Measurements from ENCODE around the gene CLMP. TPM values are rescaled to one million over a fixed set of nuclear protein-coding genes. Genes with fewer than 3 reads are reported as not detected.
A peak's percentile ranks its signal among the peaks of the same experiment; 100 is the strongest.

CLMP gene
- total and polyA plus RNA-seq, 9 donors = 12.7 to 27.4 (median 17.5) TPM

DNA sequence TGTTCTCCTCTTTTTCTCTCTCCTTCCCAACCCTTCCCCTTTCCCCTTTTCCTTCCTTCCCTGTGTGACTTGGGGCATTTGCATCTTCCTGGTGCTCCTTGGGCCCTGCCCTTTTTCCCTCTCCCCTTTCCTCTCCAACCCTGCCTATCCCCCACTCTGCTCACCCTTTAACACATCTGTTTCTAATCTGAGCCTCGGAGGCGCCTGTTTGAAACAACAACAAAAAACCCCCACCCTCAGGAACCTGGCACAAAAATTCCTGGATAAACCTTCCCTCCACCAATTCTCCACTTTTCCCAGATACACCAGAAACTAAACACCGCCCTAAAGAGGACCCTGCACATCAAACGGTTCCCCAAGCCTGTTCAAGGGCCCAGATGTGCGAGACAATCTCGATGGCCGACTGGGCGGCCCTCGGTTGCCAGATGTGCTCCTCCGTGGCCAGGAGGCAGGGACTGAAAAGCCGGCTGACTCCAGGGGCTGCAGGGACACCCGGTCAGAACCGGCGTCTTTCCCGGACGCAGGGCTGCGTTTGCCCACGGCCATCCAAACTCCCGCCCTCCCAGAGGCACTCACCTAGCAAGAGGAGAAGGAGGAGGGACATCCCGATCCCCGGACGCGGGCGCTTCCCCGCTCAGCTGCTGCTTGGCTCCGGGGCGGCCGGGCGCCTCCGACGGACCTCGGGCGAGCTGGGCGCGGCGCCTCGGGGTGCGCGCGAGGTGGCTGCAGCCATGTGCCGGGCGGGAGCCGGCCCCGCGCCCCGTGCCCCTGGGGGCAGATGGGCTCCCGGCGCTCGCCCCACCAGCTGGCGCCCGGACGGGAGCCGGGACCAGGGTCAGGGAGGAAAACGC is 486 bp downstream of the CLMP start:
- WGBS (ENCODE audit: insufficient coverage) = under 1% methylated on average over 44 of the region's 54 CpGs
- peak overlapping the region; percentile 56 for H3K4me3 ChIP-seq (ENCODE audit: low read length)
- H3K27ac ChIP-seq (ENCODE audit: low read length) = peak overlapping the region; percentile 85
- H3K9me3 ChIP-seq (replicated peaks; ENCODE audit: control insufficient read depth, low read depth, low read length) = no peaks in the 10 kb centered on the region
- peaks cover 50% of the 10 kb centered on the region for H3K27me3 ChIP-seq (ENCODE audit: control insufficient read depth, insufficient read depth, low read length)
- H3K36me3 ChIP-seq (ENCODE audit: control insufficient read depth, insufficient read depth, low read length) = no peaks in the 10 kb centered on the region
- DNase-seq = peak; percentile 62
- peaks cover 24% of the 10 kb centered on the region for H3K4me1 ChIP-seq (ENCODE audit: control insufficient read depth, insufficient read depth, low read length)

DNA sequence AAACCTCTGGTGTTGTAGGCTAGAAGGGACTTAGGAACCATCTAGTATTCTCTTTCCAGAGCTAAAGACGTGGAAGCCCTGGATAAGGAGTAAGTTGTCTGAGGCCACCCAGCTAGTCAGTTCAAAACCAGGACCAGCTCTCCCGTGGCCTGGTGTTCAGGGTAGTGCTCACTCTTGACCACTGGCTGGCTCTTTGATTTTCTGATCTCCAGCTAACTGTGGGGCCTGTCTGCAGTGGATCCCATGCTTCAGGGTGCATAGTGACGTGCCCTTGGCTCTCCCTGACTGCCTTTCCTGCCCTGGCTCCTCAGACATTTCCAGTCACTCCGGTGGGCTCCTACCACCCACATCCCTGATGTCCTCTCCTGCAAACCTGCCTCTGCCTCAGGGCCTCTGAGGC is 1.3 kb downstream of the CLMP start:
- Histone ChIP-seq H3K27me3 (ENCODE audit: control insufficient read depth, insufficient read depth, low read length) (peaks cover 50% of the 10 kb centered on the region), H3K9me3 (replicated peaks; ENCODE audit: control insufficient read depth, low read depth, low read length) (no peaks in the 10 kb centered on the region), H3K27ac (ENCODE audit: low read length) (peak overlapping the region; percentile 85), H3K4me3 (ENCODE audit: low read length) (peak overlapping the region; percentile 56), H3K36me3 (ENCODE audit: control insufficient read depth, insufficient read depth, low read length) (no peaks in the 10 kb centered on the region), H3K4me1 (ENCODE audit: control insufficient read depth, insufficient read depth, low read length) (peaks cover 26% of the 10 kb centered on the region)
- no peak for DNase-seq
- 35% methylated on average over 4 of the region's 4 CpGs for WGBS (ENCODE audit: insufficient coverage)

DNA sequence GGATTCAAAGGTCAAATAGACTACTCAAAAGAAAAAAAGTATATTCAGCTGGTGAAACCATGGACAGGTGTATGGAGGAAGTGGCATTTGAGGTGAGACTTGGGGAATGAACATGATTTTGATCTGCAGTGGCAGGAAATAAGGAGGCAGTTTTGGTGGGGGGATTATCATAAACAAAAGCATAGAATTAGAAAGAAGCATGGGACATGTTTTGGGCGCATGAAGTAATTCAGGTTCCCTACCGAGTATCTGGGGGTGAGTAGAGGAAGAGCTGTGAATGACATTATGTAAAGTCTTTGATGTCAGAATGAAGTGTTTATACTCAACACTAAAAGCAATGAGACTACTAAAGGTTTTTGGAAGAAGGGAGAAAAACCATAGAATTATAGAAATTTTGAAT is 3.1 kb downstream of the CLMP start:
- DNase-seq = no peak
- no peak overlapping the region for H3K27ac ChIP-seq (ENCODE audit: low read length)
- no peaks in the 10 kb centered on the region for H3K9me3 ChIP-seq (replicated peaks; ENCODE audit: control insufficient read depth, low read depth, low read length)
- H3K36me3 ChIP-seq (ENCODE audit: control insufficient read depth, insufficient read depth, low read length) = no peaks in the 10 kb centered on the region
- no peak overlapping the region for H3K4me3 ChIP-seq (ENCODE audit: low read length)
- peaks cover 36% of the 10 kb centered on the region for H3K4me1 ChIP-seq (ENCODE audit: control insufficient read depth, insufficient read depth, low read length)
- H3K27me3 ChIP-seq (ENCODE audit: control insufficient read depth, insufficient read depth, low read length) = peaks cover 43% of the 10 kb centered on the region
- WGBS (ENCODE audit: insufficient coverage) = no CpG with 5 or more reads among the region's 2 CpGs

DNA sequence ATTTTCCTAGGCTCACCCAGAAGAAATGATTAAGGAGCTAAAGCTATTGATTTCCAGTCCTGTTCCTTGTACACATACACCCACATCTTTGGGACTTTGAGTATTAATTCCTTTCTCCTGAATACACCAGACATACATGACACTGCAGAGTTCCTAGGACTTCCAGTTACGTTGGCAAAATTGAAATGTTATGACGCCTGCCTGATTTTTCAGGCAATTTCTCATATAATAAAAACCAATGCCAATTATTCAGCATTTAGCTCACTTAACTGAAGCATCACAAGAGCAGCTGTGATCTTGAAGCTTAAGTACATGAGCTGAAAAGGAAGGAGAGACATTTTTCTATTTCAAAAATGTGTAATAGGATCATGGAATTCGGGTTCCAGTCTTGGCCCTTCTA is 4.5 kb downstream of the CLMP start:
- DNase-seq = no peak
- Histone ChIP-seq H3K4me1 (ENCODE audit: control insufficient read depth, insufficient read depth, low read length) (peaks cover 28% of the 10 kb centered on the region), H3K4me3 (ENCODE audit: low read length) (no peak overlapping the region), H3K9me3 (replicated peaks; ENCODE audit: control insufficient read depth, low read depth, low read length) (no peaks in the 10 kb centered on the region), H3K36me3 (ENCODE audit: control insufficient read depth, insufficient read depth, low read length) (no peaks in the 10 kb centered on the region), H3K27me3 (ENCODE audit: control insufficient read depth, insufficient read depth, low read length) (peaks cover 40% of the 10 kb centered on the region), H3K27ac (ENCODE audit: low read length) (no peak overlapping the region)
- WGBS (ENCODE audit: insufficient coverage) = no CpG with 5 or more reads among the region's 3 CpGs

DNA sequence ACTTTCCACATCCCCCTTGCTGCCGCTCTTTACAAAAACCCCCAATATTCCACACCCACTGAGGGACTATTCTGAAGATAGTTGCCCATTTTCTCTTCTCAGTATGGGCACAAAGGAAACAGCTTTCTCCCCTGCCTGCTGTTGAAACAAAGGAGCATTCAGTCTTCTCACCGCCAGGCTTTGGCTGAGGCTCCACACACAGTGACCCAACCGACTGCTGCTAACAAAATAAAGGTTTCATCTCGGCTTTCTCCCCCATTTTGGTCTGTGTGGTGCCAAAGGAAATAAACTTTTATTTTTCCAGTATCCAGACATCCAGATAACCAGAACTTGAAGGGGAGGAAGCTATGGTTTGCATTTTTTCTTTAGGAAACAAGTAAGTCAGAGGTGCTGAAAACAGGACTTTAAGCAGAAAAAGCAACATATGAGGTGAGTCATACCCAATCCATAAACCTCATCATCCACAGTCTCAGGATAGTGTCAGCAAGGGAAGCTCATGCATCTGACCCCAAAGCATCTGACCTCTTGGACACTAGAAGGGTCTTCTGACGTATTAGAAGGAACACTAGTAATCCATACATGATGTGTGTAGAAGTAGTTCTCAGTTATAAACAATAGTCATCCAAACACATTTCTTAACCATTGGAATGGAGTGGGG is 6.4 kb downstream of the CLMP start:
- H3K27me3 ChIP-seq (ENCODE audit: control insufficient read depth, insufficient read depth, low read length) = peaks cover 31% of the 10 kb centered on the region
- WGBS (ENCODE audit: insufficient coverage) = 14% methylated on average over 2 of the region's 5 CpGs
- H3K36me3 ChIP-seq (ENCODE audit: control insufficient read depth, insufficient read depth, low read length) = no peaks in the 10 kb centered on the region
- peak; percentile 57 for DNase-seq
- peaks cover 15% of the 10 kb centered on the region for H3K4me1 ChIP-seq (ENCODE audit: control insufficient read depth, insufficient read depth, low read length)
- no peak overlapping the region for H3K4me3 ChIP-seq (ENCODE audit: low read length)
- no peaks in the 10 kb centered on the region for H3K9me3 ChIP-seq (replicated peaks; ENCODE audit: control insufficient read depth, low read depth, low read length)
- H3K27ac ChIP-seq (ENCODE audit: low read length) = no peak overlapping the region

DNA sequence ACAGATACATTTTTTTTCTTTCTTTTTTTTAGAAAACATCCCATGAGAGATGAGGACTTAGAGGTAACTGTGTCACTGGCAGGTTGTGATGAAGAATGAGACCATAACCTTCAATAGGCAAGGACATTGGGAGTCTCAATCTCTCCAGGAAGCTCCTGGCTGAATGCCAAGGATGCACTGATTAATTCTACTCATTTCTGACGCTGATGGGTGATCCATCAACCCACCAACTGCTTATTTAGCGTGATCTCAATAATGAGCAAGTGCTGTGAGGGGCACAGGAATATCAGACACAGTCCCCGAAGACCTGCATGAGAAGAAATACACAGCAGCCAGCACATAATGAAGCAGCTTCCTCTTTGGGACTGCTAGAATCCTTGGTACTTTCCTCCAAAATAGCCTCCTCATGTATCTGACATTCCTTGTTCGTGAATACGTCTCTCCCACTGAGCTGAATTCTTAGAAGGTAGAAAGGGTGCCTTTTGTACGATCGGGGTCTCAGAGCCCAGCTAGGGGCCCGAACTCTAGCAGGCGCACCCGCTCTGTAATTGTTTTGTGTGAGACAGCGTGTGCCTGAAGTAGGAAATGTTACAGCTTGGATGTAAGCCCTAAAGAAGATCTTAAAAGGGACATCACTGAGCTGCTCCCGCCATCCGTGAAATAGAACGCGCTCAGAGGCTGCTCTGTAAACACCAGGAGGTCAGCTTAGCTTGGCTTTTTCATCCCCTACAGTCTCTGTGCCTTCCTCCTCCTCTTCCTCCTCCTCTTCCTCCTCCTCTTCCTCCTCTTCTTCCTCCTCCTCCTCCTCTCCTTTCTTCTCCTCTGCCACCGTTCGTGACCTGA is 7.2 kb downstream of the CLMP start:
- H3K36me3 ChIP-seq (ENCODE audit: control insufficient read depth, insufficient read depth, low read length) = no peaks in the 10 kb centered on the region
- peaks cover 24% of the 10 kb centered on the region for H3K27me3 ChIP-seq (ENCODE audit: control insufficient read depth, insufficient read depth, low read length)
- H3K9me3 ChIP-seq (replicated peaks; ENCODE audit: control insufficient read depth, low read depth, low read length) = no peaks in the 10 kb centered on the region
- H3K4me1 ChIP-seq (ENCODE audit: control insufficient read depth, insufficient read depth, low read length) = peaks cover 12% of the 10 kb centered on the region
- DNase-seq = peak; percentile 52
- 34% methylated on average over 17 of the region's 17 CpGs for whole genome bisulfite sequencing (ENCODE audit: insufficient coverage)
- H3K4me3 ChIP-seq (ENCODE audit: low read length) = no peak overlapping the region
- H3K27ac ChIP-seq (ENCODE audit: low read length) = no peak overlapping the region

DNA sequence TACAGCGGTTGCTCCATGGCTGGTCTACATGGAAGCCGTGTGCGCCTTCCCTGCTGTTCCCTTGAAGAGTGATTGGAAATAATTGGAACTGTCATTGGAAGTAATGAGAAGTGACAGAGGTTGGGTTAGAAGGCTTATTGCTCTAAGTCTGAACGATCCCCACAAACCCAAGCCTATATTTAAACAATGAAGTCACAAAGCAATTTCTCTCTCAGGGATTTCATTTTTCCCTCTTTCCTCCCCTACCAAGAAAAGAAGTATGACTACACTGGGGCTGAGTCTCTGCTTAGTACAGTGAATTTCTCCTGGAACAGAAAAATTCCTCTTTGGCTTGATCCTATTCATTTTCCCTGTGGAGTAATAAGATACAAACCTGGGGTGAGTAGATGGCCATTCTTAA is 7.8 kb downstream of the CLMP start:
- peaks cover 23% of the 10 kb centered on the region for H3K27me3 ChIP-seq (ENCODE audit: control insufficient read depth, insufficient read depth, low read length)
- WGBS (ENCODE audit: insufficient coverage) = 88% methylated on average over 1 of the region's 4 CpGs
- H3K36me3 ChIP-seq (ENCODE audit: control insufficient read depth, insufficient read depth, low read length) = no peaks in the 10 kb centered on the region
- H3K4me3 ChIP-seq (ENCODE audit: low read length) = no peak overlapping the region
- DNase-seq = peak; percentile 25
- H3K27ac ChIP-seq (ENCODE audit: low read length) = no peak overlapping the region
- H3K4me1 ChIP-seq (ENCODE audit: control insufficient read depth, insufficient read depth, low read length) = peaks cover 12% of the 10 kb centered on the region
- H3K9me3 ChIP-seq (replicated peaks; ENCODE audit: control insufficient read depth, low read depth, low read length) = no peaks in the 10 kb centered on the region

DNA sequence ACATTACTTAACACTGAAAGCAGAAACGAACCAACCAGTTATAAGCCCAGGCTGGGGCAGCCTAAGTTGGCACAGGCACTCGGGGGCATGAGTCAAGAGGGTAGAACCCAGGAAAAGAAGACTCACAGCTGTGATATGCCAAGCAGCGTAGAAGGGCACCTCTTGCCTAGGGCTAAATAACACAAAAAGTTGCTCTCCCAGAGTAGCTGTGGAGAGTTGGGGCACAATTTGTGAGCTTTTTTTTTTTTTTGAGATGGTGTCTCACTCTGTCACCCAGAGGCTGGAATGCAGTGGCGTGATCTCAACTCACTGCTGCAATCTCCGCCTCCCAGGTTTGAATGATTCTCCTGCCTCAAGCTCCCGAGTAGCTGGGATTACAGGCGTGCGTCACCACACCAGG is 8.8 kb downstream of the CLMP start:
- H3K4me1 ChIP-seq (ENCODE audit: control insufficient read depth, insufficient read depth, low read length) = peaks cover 12% of the 10 kb centered on the region
- H3K36me3 ChIP-seq (ENCODE audit: control insufficient read depth, insufficient read depth, low read length) = no peaks in the 10 kb centered on the region
- DNase-seq = no peak
- H3K27me3 ChIP-seq (ENCODE audit: control insufficient read depth, insufficient read depth, low read length) = peaks cover 23% of the 10 kb centered on the region
- WGBS (ENCODE audit: insufficient coverage) = 57% methylated on average over 1 of the region's 8 CpGs
- no peak overlapping the region for H3K27ac ChIP-seq (ENCODE audit: low read length)
- no peaks in the 10 kb centered on the region for H3K9me3 ChIP-seq (replicated peaks; ENCODE audit: control insufficient read depth, low read depth, low read length)
- no peak overlapping the region for H3K4me3 ChIP-seq (ENCODE audit: low read length)

DNA sequence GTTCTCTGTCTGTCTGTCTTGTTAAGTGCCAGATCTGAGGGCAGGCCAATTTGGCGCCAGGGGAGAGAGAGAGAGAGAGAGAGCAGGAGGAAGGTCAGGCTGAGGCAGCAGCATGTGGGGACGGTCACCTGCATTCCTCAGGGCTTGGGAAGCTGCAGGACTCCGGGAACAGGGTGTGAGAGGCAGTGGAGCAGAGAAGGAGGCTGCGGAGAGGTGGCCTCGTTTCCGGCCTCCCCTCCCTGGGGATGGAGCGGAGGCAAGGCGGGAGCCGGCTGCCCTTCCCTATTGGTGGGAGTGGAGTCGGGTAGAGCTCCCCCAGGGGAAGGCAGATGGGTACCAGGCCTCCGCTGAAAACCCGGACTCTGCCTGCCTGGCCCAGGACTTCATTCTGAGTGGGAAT is 9.7 kb downstream of the CLMP start:
- H3K27me3 ChIP-seq (ENCODE audit: control insufficient read depth, insufficient read depth, low read length) = peaks cover 23% of the 10 kb centered on the region
- no peaks in the 10 kb centered on the region for H3K9me3 ChIP-seq (replicated peaks; ENCODE audit: control insufficient read depth, low read depth, low read length)
- DNase-seq = no peak
- peaks cover 12% of the 10 kb centered on the region for H3K4me1 ChIP-seq (ENCODE audit: control insufficient read depth, insufficient read depth, low read length)
- H3K36me3 ChIP-seq (ENCODE audit: control insufficient read depth, insufficient read depth, low read length) = no peaks in the 10 kb centered on the region
- no peak overlapping the region for H3K4me3 ChIP-seq (ENCODE audit: low read length)
- no peak overlapping the region for H3K27ac ChIP-seq (ENCODE audit: low read length)
- whole genome bisulfite sequencing (ENCODE audit: insufficient coverage) = 57% methylated on average over 6 of the region's 12 CpGs

DNA sequence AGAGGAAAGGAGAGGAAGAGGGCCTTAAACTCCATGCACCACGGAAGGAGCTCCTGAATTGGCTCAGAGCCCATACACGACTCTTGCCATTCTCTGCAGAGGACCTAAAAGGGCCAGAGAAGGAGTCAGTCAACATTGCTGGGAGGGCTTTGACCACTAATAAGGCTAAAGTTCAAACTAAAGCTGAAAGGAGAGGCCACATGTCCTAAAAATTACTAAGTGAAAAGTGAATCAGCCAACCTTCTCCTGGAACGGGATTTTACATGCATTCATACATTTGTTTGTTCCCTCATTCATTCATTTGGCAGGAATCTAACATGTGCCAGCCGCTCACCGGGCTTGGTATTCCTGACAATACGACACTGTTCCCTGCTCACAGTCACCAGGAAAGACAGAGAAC is 10.5 kb downstream of the CLMP start:
- Histone ChIP-seq H3K4me3 (ENCODE audit: low read length) (no peak overlapping the region), H3K9me3 (replicated peaks; ENCODE audit: control insufficient read depth, low read depth, low read length) (no peaks in the 10 kb centered on the region), H3K36me3 (ENCODE audit: control insufficient read depth, insufficient read depth, low read length) (no peaks in the 10 kb centered on the region), H3K27ac (ENCODE audit: low read length) (no peak overlapping the region), H3K27me3 (ENCODE audit: control insufficient read depth, insufficient read depth, low read length) (peaks cover 20% of the 10 kb centered on the region), H3K4me1 (ENCODE audit: control insufficient read depth, insufficient read depth, low read length) (peaks cover 14% of the 10 kb centered on the region)
- DNase-seq = no peak
- 83% methylated on average over 3 of the region's 6 CpGs for WGBS (ENCODE audit: insufficient coverage)

Data from muscle of leg (tissue), 11 donors.